HUDEP-2 (cell line): ENCODE measurements around the gene IMPA2.
"Not testable (repeated sequence)": the region's sequence is repeated elsewhere in the genome, so short reads cannot be mapped to it uniquely, and the experiment has no call there.

ENCODE experiments used
- DNase-seq, 76 experiments: peaks; one replicate each; lab custom pipeline; 2025; ENCODE audit not compliant: unreplicated experiment in 76 of 76; lab: John Stamatoyannopoulos, UW

Gene IMPA2

DNA sequence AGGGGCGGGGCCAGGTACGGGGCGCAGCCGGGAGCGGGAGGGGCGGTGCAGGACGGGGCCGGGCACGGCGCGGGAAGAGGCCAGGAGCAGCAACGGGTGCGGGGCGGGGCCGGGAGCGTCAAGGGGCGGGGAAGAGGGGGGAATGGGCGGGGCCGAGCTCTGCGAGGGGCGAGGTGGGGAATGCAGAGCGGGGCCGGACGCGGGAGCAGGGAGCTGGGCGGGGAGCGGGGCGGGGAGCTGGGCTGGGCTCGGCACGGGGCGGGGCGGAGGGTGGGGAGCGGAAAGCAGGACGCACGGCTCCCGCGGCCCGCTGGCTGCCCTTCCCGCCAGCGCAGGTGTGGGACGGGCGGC lies at the start of gene IMPA2:
TSS of gene IMPA2 (plus strand) at position 316 of the 351 bp plus-strand sequence. CDS start 163 bp downstream, outside the sequence.
- DNase-seq, result peak in 25 of 76 experiments; percentile 39 to 100 (median 90)

DNA sequence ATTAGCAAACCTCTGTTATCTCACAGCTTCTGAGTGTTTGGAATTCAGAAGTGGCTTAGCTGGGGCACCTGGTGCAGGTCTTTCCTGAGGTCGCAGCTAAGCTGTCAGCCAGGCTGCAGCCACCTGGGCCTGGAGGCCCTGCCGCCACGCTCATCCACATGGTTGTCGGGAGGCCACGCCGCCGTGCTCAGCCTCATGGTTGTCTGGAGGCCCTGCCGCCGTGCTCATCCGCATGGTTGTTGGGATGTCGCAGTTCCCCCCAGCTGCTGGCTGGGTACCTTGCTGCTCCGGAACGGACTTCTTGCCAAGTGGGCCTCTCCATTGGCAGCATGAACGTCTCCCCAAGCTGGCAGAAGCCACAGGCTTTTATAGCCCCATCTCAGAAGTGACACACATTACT lies 48.9 kb upstream of the IMPA2 start:
- DNase-seq, result no peak

DNA sequence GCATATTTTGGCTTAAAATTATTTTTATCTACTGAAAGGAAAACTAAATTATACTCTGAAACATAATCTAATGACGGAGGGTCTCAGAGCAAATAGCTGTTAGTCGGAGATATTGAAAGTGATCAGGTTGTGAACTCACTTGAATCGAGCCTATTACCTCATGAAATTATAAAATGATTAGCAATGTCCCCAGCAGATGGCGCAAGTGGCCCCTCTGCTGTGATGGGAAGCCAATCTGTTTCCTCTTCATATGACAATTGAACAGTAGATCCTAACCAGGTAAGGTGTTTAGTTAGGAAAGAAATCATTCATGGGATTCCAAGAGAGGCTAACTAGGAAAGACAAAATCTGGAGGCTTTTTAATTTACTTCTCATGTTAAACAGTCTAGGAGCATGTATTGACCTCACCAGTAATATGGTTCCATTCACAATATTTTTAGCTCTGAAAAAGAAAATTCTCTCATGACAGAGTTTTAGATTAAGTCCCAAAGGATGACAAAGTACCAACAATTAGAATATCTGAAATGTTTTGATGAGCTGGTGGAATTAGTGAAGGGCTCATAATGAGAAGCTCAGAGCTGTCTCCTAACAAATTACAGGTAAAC lies 43.3 kb upstream of the IMPA2 start:
- peak in 55 of 76 experiments; percentile 1 to 89 (median 29) for DNase-seq

GRCh38 chr18:11940956-11941355 lies 40.4 kb upstream of the IMPA2 start:
- no peak for DNase-seq

DNA sequence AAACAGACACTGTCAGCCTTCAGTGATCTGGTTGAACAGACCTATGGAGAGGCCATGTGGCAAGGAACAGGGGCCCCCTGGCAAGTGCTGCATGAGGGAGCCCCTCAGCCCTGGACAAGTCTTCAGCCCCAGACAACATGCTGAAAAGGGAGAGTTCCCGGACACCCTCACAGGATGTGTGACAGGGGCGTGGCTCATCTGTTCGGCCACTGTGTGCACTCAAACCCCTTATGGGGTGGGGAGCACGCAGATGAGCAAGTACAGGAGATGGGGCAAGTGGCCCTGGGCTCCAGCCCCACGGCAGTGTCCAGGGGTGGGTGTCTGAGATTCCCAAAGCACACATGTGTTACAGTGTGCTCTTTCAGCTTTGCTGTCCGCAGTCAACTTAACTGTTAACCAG lies 37.8 kb upstream of the IMPA2 start:
- DNase-seq, result peak in 10 of 76 experiments; percentile 3 to 30 (median 20)

DNA sequence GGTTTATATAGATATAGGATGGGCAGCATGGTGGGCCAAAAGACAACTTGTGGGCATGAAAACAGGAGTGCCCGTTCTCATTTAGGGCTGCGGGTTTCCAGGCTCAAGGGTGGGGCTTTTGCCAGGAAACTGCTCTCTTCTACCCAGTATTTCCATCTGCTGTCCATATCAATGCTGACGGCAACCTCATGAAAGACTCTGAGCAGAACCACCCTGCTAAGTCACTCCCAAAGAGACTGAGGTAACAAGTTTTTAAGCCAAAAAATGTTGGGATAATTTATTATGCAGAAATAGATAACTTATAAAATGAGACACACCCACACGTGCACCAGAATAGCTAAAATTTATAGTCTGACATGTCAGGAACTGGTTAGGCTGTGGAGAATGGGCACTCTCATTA lies 37.1 kb upstream of the IMPA2 start:
- DNase-seq, result peak in 40 of 76 experiments; percentile 3 to 73 (median 30)

- DNase-seq, result no peak
Observed at GRCh38 chr18:11944786-11945185, 36.5 kb upstream of the IMPA2 start.

DNA sequence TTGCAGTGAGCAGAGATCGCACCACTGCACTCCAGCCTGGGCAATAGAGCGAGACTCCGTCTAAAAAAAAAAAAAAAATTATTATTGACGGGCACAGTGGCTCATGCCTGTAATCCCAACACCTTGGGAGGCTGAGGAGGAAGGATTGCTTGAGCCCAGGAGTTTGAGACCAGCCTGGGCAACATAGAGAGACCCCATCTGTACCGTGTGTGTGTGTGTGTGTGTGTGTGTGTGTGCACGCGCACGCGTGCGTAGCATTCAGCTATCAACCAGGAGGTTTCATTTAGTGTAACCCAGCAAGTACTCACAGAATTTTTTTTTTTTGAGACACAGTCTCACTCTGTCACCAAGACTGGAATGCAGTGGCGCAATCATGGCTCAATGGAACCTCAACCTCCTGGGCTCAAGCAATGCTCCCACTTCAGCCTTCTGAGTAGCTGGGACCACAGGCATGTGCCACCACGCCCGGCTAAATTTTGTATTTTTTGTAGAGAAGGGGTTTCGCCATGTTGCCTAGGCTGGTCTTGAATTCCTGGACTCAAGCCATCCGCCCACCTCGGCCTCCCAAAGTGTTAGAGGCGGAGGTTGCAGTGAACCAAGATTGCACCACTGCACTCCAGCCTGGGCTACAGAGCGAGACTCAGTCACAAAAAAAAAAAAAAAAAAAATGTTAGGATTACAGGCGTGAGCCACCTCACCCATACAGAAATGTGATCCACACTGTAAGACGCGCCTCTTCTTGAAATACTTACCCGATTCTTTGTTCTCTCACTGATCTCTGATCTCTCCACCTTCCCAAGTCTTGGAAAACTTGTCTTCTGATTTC lies 35.3 kb upstream of the IMPA2 start:
- DNase-seq, result peak in 1 of 76 experiments; percentile 3

DNA sequence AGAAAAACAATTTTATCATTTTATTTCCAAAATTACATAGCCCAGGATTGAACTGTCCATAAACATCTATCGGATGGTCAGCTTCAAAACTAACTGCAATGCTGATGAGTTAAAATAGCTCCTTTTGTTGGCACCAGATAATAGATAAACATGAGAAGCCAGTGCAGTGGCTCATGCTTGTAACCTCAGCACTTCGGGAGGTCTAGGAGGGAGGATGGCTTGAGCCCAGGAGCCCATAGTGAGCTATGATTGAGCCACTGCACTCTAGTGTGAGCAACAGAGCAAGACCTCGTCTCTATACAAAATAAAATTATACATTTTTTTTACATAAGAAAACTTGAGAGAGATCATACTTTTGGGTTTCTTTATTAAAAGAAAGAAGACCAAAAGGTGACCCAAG lies 34.6 kb upstream of the IMPA2 start:
- peak in 35 of 76 experiments; percentile 0 to 77 (median 24) for DNase-seq

- peak in 75 of 76 experiments; percentile 14 to 98 (median 74) for DNase-seq
Observed at GRCh38 chr18:11947214-11948191, 33.8 kb upstream of the IMPA2 start.

DNA sequence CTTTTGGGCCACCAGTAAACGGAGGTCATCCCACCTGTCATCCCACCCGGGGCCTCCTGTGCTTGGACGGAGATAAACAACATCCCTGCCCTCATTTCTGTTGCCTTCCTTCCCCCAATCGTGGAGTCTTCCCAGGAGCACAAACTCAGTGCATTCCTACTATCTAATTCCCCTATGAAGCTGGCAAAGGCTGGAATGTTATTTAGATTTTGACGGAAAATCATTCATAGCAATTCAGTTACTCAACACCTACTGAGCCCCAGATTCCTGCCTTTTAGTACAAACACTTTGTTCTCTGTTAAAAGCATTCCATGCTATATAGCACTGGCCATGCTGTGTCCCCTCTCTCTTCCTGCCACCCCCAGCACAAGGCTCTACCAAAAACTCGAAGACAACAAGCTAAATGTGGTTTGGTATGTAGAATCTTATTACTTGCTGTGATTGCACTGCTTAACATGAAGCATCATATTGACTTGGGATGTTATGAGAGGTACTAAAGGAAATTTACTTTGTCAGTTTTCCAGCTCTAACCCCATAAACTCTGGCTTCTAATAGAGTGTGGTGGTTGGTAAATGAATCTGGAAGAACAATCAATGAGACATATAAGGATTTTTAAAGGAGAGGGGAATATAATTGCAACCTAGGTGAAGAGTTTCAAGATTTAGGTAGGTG lies 32.3 kb upstream of the IMPA2 start:
- no peak for DNase-seq

DNA sequence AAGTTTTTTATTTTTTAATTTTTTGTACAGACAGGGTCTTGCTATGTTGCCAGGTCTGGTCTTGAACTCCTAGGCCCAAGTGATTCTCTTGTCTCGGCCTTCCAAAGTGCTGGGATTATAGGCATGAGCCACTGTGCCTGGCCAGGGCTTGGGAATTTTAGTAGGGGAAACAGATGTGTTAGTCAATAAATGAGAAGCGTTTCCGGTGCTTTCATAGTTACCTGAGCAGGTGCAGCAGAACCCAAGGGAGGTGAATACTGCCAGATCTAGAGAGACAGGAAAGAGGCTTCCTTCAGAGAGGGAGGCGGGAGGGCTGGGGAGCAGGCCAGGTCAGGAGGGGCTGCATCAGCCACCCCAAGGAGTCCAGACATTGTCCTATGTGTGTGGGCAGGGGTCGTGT lies 30.5 kb upstream of the IMPA2 start:
- no peak for DNase-seq

GRCh38 chr18:11951390-11951851 lies 29.9 kb upstream of the IMPA2 start:
- DNase-seq, result no peak

DNA sequence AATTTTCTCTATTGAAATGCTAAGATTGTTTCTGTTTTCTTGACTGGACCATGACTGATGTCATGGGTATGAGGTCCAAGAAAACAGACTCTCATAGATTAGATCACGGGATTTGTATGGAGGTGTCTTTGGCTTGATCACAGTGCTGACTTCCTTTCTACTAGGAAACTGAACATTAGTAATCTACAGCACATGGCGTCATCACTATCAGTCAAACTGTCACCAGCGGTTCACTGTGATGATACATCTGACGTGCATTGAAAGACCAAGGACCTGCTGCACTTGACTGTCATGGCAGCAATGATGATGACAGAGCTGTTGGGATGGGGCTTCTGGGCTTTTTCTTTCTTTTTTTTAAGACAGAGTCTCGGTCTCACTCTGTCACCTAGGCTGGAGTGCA lies 28.2 kb upstream of the IMPA2 start:
- DNase-seq, result no peak

- no peak for DNase-seq
Observed at GRCh38 chr18:11955239-11956029, 25.9 kb upstream of the IMPA2 start.

DNA sequence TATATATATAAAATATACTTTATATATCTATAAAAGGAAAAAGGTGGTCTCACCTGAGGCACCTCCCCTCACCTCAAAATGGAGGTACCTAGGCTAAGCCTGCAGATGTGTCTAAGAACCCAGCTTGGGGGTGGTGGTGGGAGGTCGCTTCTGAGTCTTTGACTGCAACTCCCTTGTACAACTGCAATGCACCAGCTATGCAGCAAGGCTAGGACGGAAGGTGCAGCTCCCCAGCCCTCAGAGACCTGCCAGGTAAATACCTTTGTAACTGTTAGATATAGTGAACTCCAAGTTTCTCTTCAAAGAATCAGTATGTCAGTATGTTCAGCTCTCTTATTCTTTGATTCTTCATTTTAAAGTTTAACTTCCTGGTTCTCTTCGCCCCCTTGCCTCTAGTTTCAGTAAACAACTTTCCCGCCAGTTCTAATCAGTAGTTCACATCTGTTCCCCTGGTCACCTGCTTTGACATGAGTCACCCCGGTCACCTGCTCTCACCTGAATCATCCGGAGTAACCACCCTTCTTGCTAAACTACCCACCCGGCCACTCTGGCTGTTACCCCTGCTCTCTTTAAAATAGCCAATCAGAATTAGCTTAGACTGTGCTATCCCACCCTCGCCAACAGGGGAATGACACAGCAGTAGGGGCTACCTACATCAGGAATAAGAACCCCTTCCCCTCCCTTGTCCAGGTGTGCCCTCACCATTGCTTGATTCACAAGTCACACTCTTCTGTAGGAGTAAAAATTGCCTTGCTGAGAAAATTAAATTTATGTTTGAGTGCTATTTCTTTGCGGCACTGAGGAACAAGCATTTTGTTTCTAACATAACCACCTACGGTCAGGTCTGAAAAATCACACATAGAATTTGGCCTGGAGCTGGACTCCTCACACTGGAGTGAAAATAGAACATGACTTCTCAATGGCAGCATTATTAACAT lies 24.7 kb upstream of the IMPA2 start:
- no peak for DNase-seq

GRCh38 chr18:11957636-11958035 lies 23.7 kb upstream of the IMPA2 start:
- DNase-seq, result no peak

DNA sequence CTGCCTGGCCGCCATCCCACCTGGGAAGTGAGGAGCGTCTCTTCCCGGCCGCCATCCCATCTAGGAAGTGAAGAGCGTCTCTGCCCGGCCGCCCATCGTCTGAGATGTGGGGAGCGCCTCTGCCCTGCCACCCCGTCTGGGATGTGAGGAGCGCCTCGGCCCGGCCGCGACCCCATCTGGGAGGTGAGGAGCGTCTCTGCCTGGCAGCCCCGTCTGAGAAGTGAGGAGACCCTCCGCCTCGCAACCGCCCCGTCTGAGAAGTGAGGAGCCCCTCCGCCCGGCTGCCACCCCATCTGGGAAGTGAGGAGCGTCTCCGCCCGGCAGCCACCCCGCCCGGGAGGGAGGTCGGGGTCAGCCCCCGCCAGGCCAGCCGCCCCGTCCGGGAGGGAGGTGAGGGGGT lies 21.7 kb upstream of the IMPA2 start:
- DNase-seq, result not testable (repeated sequence)
